HAP-1 (cell line): ENCODE data around the gene ZBED5.
A peak's percentile ranks its signal among the peaks of the same experiment; 100 is the strongest.
"Not testable (repeated sequence)": the region's sequence is repeated elsewhere in the genome, so short reads cannot be mapped to it uniquely, and the experiment has no call there.

ENCODE experiments used
- DNase-seq, 2 experiments: peaks; one replicate each; pipeline ENCODE4 v3.0.0-alpha.2; 2016 to 2020; ENCODE audit warnings: low spot score in 2 of 2
- H3K27me3 ChIP-seq: fragments of 250-450 bp; sonication (Bioruptor Pico); 2 replicates; pipeline ENCODE4 v1.5.1; 2020; ENCODE audit warnings: low read depth, mild to moderate bottlenecking, moderate library complexity
- H3K36me3 ChIP-seq: fragments of 250-450 bp; sonication (Bioruptor Pico); replicated peaks from 2 replicates; pipeline ENCODE4 v1.5.1; 2020; ENCODE audit warnings: mild to moderate bottlenecking
- H3K4me1 ChIP-seq: fragments of 250-450 bp; sonication (Bioruptor Pico); 2 replicates; pipeline ENCODE4 v1.5.1; 2020; ENCODE audit warnings: mild to moderate bottlenecking
- H3K4me3 ChIP-seq: fragments of 250-450 bp; sonication (Bioruptor Pico); 2 replicates; pipeline ENCODE4 v1.5.1; 2020; ENCODE audit warnings: mild to moderate bottlenecking, moderate library complexity
- H3K9me3 ChIP-seq: fragments of 250-450 bp; sonication (Bioruptor Pico); 2 replicates; pipeline ENCODE4 v1.5.1; 2020; ENCODE audit warnings: mild to moderate bottlenecking, moderate library complexity
- in situ Hi-C: fragments of 300-500 bp; cut with MboI; formaldehyde crosslinking; loops from 3 replicates; pipeline ENCODE4 v1.14.3; 2020; ENCODE audit warnings: low sequenced_read_pairs, inconsistent platforms, mixed read lengths

The ZBED5 gene

GRCh38 chr11:10891151-10891720 lies 33.4 kb upstream of the ZBED5 start:
- H3K4me1 ChIP-seq = no peaks in the 10 kb centered on the region; the same call in none of the 2 replicates
- no peaks in the 10 kb centered on the region for H3K27me3 ChIP-seq
- H3K9me3 ChIP-seq = no peaks in the 10 kb centered on the region; the same call in 1 of the 2 replicates
- in situ Hi-C loops = no loop called here
- no peak for DNase-seq
- no peaks in the 10 kb centered on the region for H3K36me3 ChIP-seq
- H3K4me3 ChIP-seq = no peak overlapping the region

GRCh38 chr11:10890083-10890482 lies 32.2 kb upstream of the ZBED5 start:
- H3K9me3 ChIP-seq, in situ Hi-C loops, H3K4me3 ChIP-seq, DNase-seq, H3K27me3 ChIP-seq, H3K4me1 ChIP-seq, H3K36me3 ChIP-seq: not testable (repeated sequence)

- Histone ChIP-seq H3K27me3 (no peaks in the 10 kb centered on the region), H3K4me1 (no peaks in the 10 kb centered on the region; the same call in none of the 2 replicates), H3K4me3 (no peak overlapping the region), H3K9me3 (no peaks in the 10 kb centered on the region; the same call in none of the 2 replicates), H3K36me3 (no peaks in the 10 kb centered on the region)
- in situ Hi-C loops = no loop called here
- DNase-seq = no peak
These were observed 29.5 kb upstream of the ZBED5 start for GRCh38 chr11:10887307-10887706.

DNA sequence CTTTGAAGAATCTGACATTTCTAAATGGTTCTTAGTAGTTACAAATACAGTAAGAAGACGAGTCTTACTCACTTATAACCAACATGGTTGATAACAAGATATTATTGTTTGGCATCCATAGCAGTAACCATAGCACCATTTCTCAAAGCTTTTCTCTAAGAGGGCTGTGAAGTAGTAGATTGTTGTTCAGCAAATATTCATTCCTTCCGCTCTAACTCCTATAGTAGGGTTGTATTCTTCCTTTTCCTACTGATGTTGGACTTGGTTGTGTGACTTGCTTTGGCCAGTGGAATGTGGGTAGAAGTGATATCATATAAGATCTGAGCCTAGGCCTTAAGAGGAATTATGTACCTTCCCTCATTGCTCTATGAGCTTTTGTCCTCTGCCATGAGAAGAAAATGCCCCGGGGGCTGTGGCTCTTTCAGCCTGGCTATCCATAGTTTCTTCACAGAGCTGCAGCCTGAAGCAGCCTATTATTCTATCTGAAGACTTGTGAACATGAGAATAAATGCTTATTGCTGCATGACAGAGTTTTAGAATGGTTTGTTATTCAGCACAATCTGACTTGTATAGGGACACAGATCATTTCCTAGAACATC lies 28.9 kb upstream of the ZBED5 start:
- no peak overlapping the region for H3K4me3 ChIP-seq
- H3K36me3 ChIP-seq = no peaks in the 10 kb centered on the region
- no peaks in the 10 kb centered on the region; the same call in none of the 2 replicates for H3K4me1 ChIP-seq
- DNase-seq = peak; percentile 65 to 73
- H3K27me3 ChIP-seq = no peaks in the 10 kb centered on the region
- in situ Hi-C loops = no loop called here
- H3K9me3 ChIP-seq = no peaks in the 10 kb centered on the region; the same call in none of the 2 replicates

- H3K9me3 ChIP-seq = no peaks in the 10 kb centered on the region; the same call in none of the 2 replicates
- no peak overlapping the region for H3K4me3 ChIP-seq
- in situ Hi-C loops = no loop called here
- H3K36me3 ChIP-seq = no peaks in the 10 kb centered on the region; the same call in 1 of the 2 replicates
- no peaks in the 10 kb centered on the region for H3K27me3 ChIP-seq
- H3K4me1 ChIP-seq = no peaks in the 10 kb centered on the region; the same call in 1 of the 2 replicates
- no peak for DNase-seq
These were observed 28.0 kb upstream of the ZBED5 start for GRCh38 chr11:10885703-10886363.

GRCh38 chr11:10884292-10884691 lies 26.4 kb upstream of the ZBED5 start:
- not testable (repeated sequence) for H3K27me3 ChIP-seq

DNA sequence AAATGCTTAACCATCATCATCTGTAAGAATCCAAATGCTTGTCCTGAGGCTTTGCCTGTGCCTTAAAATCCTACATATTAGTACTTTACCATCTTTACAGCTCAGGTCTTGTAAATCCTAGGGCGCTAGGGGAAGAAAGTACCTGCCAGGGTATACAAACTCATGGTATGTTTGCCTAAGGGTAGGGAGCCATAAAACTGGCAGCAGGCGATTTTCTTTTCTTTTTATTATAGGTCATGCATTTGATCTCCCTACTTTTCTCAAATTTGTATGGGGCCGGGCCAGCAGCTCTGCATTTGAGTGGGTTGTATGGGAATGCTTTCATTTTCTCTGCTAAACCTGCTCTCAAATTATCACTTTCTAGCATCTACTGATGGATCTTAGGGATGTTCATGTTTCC lies 24.0 kb upstream of the ZBED5 start:
- Histone ChIP-seq H3K4me3 (no peak overlapping the region), H3K27me3 (no peaks in the 10 kb centered on the region), H3K36me3 (peaks cover 4% of the 10 kb centered on the region; the same call in 1 of the 2 replicates), H3K9me3 (no peaks in the 10 kb centered on the region; the same call in 1 of the 2 replicates), H3K4me1 (peaks cover 16% of the 10 kb centered on the region)
- in situ Hi-C loops = no loop called here
- DNase-seq = no peak

More at GRCh38 chr11:10884292-10884691, 26.4 kb upstream of the ZBED5 start:
- in situ Hi-C loops, DNase-seq, H3K36me3 ChIP-seq, H3K4me3 ChIP-seq, H3K9me3 ChIP-seq, H3K4me1 ChIP-seq: not testable (repeated sequence)

DNA sequence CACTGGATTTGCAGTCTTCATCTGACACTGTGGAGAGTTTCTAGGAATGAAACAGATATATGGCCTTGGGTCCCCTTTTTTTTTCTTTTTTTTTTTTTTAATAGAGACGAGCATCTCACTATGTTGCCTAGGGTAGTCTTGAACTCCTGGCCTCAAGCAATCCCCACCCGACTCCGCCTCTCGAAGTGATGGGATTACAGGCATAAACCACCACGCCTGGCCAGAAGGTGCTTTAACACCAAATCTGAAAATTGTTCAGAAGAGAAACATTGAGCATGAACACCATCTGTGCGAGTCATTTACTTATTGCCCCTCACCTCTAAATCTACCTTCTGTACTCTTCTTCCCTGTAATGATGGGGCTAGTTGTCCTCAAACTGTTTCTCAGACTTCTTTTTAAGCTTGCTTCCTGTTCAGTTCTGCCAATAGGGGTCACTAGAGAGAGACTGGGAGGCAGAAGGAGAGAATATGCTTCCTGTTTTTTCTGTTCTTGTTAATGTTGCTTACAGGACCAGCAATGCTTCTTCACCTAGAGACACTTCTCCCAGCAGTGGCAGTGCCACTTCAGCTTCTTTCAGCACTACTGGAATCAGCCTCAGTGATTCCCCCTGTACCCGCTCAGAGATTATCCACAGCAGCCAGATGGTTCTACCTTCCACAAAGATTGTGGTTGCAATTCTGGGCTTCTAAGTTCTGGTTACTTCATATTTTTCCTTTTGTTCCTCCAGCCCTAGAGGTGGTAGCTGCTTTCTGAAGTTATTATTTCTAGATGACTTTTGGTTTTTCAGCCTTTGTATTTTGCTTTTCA lies 20.8 kb upstream of the ZBED5 start:
- H3K9me3 ChIP-seq = 0 out of 2 replicates have a peak, but pooled peaks cover 2% of the 10 kb centered on the region
- peaks cover 4% of the 10 kb centered on the region; the same call in 1 of the 2 replicates for H3K36me3 ChIP-seq
- H3K27me3 ChIP-seq = no peaks in the 10 kb centered on the region
- no peak overlapping the region for H3K4me3 ChIP-seq
- H3K4me1 ChIP-seq = peaks cover 36% of the 10 kb centered on the region
- in situ Hi-C loops = no loop called here
- peak; percentile 39 to 71 for DNase-seq

GRCh38 chr11:10876158-10876557 lies 18.3 kb upstream of the ZBED5 start:
- DNase-seq = no peak
- Histone ChIP-seq H3K36me3 (peaks cover 4% of the 10 kb centered on the region; the same call in 1 of the 2 replicates), H3K27me3 (no peaks in the 10 kb centered on the region), H3K4me3 (no peak overlapping the region), H3K4me1 (peaks cover 36% of the 10 kb centered on the region), H3K9me3 (0 out of 2 replicates have a peak, but pooled peaks cover 2% of the 10 kb centered on the region)
- in situ Hi-C loops = no loop called here

DNA sequence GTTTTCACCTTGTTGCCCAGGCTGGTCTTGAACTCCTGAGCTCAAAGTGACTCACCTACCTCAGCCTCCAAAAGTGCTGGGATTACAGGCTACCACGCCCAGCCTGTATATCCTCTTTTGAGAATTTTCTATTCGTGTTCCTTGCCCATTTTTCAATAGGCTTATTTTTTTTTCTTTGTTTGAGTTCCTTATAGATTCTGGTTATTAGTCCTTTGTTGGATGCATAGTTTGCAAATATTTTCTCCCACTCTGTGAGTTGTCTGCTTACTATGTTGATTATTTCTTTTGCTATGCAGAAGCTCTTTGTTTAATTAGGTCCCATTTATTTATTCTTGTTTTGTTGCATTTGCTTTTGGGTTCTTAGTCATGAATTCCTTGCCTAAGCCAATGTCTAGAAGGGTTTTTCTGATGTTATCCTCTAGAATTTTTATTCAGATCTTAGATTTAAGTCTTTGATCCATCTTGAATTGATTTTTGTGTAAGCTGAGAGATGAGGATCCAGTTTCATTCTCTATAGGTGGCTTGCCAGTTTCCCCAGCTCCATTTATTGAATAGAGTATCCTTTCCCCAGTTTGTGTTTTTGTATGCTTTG lies 17.7 kb upstream of the ZBED5 start:
- in situ Hi-C loops = no loop called here
- peak; percentile 48 to 59 for DNase-seq
- Histone ChIP-seq H3K9me3 (0 out of 2 replicates have a peak, but pooled peaks cover 2% of the 10 kb centered on the region), H3K4me1 (peaks cover 38% of the 10 kb centered on the region), H3K36me3 (peaks cover 4% of the 10 kb centered on the region; the same call in 1 of the 2 replicates), H3K27me3 (no peaks in the 10 kb centered on the region), H3K4me3 (no peak overlapping the region)

- no peak for DNase-seq
- H3K36me3 ChIP-seq = no peaks in the 10 kb centered on the region
- H3K27me3 ChIP-seq = no peaks in the 10 kb centered on the region
- H3K4me3 ChIP-seq = no peak overlapping the region
- in situ Hi-C loops = no loop called here
- 0 out of 2 replicates have a peak, but pooled peaks cover 2% of the 10 kb centered on the region for H3K9me3 ChIP-seq
- H3K4me1 ChIP-seq = peaks cover 32% of the 10 kb centered on the region
These were observed 14.2 kb upstream of the ZBED5 start for GRCh38 chr11:10872097-10872496.

- Histone ChIP-seq H3K4me3 (no peak overlapping the region), H3K36me3 (no peaks in the 10 kb centered on the region), H3K4me1 (peaks cover 10% of the 10 kb centered on the region), H3K9me3 (no peaks in the 10 kb centered on the region), H3K27me3 (no peaks in the 10 kb centered on the region)
- in situ Hi-C loops = no loop called here
- DNase-seq = no peak
These were observed 10.5 kb upstream of the ZBED5 start for GRCh38 chr11:10868352-10868751.

DNA sequence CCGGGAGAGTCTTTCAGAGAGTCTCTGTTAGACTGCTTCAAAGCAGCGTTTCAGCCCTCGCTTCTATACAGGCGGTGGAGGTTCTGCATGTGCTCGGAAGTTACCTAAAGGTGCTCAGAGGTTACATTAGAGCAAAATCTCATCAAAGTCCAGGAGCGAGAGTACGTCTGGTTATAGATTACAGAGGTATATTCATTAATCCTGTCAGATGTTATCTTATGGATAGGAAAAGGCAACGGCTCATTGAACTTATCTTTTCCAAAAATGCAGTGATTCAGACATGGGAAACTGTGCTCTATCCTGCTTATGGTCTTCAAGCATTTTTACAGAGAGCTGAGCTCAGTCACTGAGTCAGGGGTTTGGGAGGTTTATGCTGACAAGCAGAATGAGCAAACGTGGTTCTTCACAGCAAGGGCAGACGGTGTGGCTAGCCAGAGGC lies 9.1 kb upstream of the ZBED5 start:
- Histone ChIP-seq H3K4me3 (no peak overlapping the region), H3K4me1 (peaks cover 21% of the 10 kb centered on the region), H3K36me3 (no peaks in the 10 kb centered on the region), H3K27me3 (no peaks in the 10 kb centered on the region), H3K9me3 (no peaks in the 10 kb centered on the region)
- no peak for DNase-seq
- in situ Hi-C loops = no loop called here
